Mucosa of stomach (tissue), 1 donor: Measurements from ENCODE around the gene RFX6.

Experiments used
- H3K27me3 ChIP-seq: one replicate; pipeline ENCODE4 v1.7.0; 2013; ENCODE audit warnings: mild to moderate bottlenecking, low read length; ENCODE audit not compliant: control insufficient read depth, insufficient read depth
- H3K36me3 ChIP-seq: one replicate; pipeline ENCODE4 v1.7.0; 2013; ENCODE audit warnings: low read length; ENCODE audit not compliant: control insufficient read depth, insufficient read depth
- H3K4me1 ChIP-seq: one replicate; pipeline ENCODE4 v1.7.0; 2013; ENCODE audit warnings: mild to moderate bottlenecking, low read length; ENCODE audit not compliant: control insufficient read depth, insufficient read depth
- H3K4me3 ChIP-seq: one replicate; pipeline ENCODE4 v1.7.0; 2013; ENCODE audit warnings: low read length
- H3K9ac ChIP-seq: one replicate; pipeline ENCODE4 v1.7.0; 2013; ENCODE audit warnings: mild to moderate bottlenecking, low read length, moderate library complexity
- H3K9me3 ChIP-seq: one replicate; pipeline ENCODE4 v1.7.0; 2013; ENCODE audit warnings: mild to moderate bottlenecking, low read length, moderate library complexity; ENCODE audit not compliant: control insufficient read depth
- donor health status: Pancreatic carcinoma.

Gene RFX6

GRCh38 chr6:116902634-116903033 is 25.6 kb downstream of the RFX6 start:
- Histone ChIP-seq H3K4me1 (no peaks in the 10 kb centered on the region), H3K27me3 (no peaks in the 10 kb centered on the region), H3K9me3 (peaks cover 3% of the 10 kb centered on the region), H3K36me3 (no peaks in the 10 kb centered on the region), H3K4me3 (no peak overlapping the region), H3K9ac (no peak overlapping the region)

- Histone ChIP-seq H3K27me3 (no peaks in the 10 kb centered on the region), H3K9ac (no peak overlapping the region), H3K36me3 (no peaks in the 10 kb centered on the region), H3K4me1 (no peaks in the 10 kb centered on the region), H3K4me3 (no peak overlapping the region), H3K9me3 (no peaks in the 10 kb centered on the region)
These were observed 46.0 kb downstream of the RFX6 start for GRCh38 chr6:116922853-116923548.

GRCh38 chr6:116924245-116924644 is 47.2 kb downstream of the RFX6 start:
- Histone ChIP-seq H3K27me3 (no peaks in the 10 kb centered on the region), H3K4me1 (no peaks in the 10 kb centered on the region), H3K4me3 (no peak overlapping the region), H3K9me3 (no peaks in the 10 kb centered on the region), H3K9ac (no peak overlapping the region), H3K36me3 (no peaks in the 10 kb centered on the region)

- Histone ChIP-seq H3K27me3 (no peaks in the 10 kb centered on the region), H3K9ac (no peak overlapping the region), H3K4me1 (peaks cover 7% of the 10 kb centered on the region), H3K9me3 (no peaks in the 10 kb centered on the region), H3K4me3 (no peak overlapping the region), H3K36me3 (no peaks in the 10 kb centered on the region)
These were observed 48.2 kb downstream of the RFX6 start for GRCh38 chr6:116925088-116925794.

- no peak overlapping the region for H3K4me3 ChIP-seq
- no peaks in the 10 kb centered on the region for H3K27me3 ChIP-seq
- peaks cover 7% of the 10 kb centered on the region for H3K4me1 ChIP-seq
- H3K9me3 ChIP-seq: no peaks in the 10 kb centered on the region
- no peaks in the 10 kb centered on the region for H3K36me3 ChIP-seq
- no peak overlapping the region for H3K9ac ChIP-seq
These were observed 51.6 kb downstream of the RFX6 start for GRCh38 chr6:116928677-116929076.

GRCh38 chr6:116929825-116930224 is 52.8 kb downstream of the RFX6 start:
- Histone ChIP-seq H3K4me1 (peaks cover 7% of the 10 kb centered on the region), H3K4me3 (no peak overlapping the region), H3K27me3 (no peaks in the 10 kb centered on the region), H3K36me3 (no peaks in the 10 kb centered on the region), H3K9me3 (no peaks in the 10 kb centered on the region), H3K9ac (no peak overlapping the region)

GRCh38 chr6:116931456-116931855 is 54.4 kb downstream of the RFX6 start:
- H3K36me3 ChIP-seq: no peaks in the 10 kb centered on the region
- peaks cover 7% of the 10 kb centered on the region for H3K4me1 ChIP-seq
- no peaks in the 10 kb centered on the region for H3K9me3 ChIP-seq
- H3K4me3 ChIP-seq: no peak overlapping the region
- H3K9ac ChIP-seq: no peak overlapping the region
- no peaks in the 10 kb centered on the region for H3K27me3 ChIP-seq

GRCh38 chr6:116932496-116932895 is 55.5 kb downstream of the RFX6 start:
- H3K4me3 ChIP-seq: no peak overlapping the region
- H3K9ac ChIP-seq: no peak overlapping the region
- H3K27me3 ChIP-seq: no peaks in the 10 kb centered on the region
- no peaks in the 10 kb centered on the region for H3K9me3 ChIP-seq
- peaks cover 7% of the 10 kb centered on the region for H3K4me1 ChIP-seq
- no peaks in the 10 kb centered on the region for H3K36me3 ChIP-seq

GRCh38 chr6:116933485-116933884 is 56.4 kb downstream of the RFX6 start:
- Histone ChIP-seq H3K4me1 (peaks cover 7% of the 10 kb centered on the region), H3K4me3 (no peak overlapping the region), H3K36me3 (no peaks in the 10 kb centered on the region), H3K27me3 (no peaks in the 10 kb centered on the region), H3K9ac (no peak overlapping the region), H3K9me3 (no peaks in the 10 kb centered on the region)

- Histone ChIP-seq H3K4me3 (no peak overlapping the region), H3K9ac (no peak overlapping the region), H3K9me3 (no peaks in the 10 kb centered on the region), H3K27me3 (no peaks in the 10 kb centered on the region), H3K36me3 (no peaks in the 10 kb centered on the region), H3K4me1 (no peaks in the 10 kb centered on the region)
These were observed 61.3 kb downstream of the RFX6 start for GRCh38 chr6:116938305-116938704.

- no peaks in the 10 kb centered on the region for H3K4me1 ChIP-seq
- no peaks in the 10 kb centered on the region for H3K36me3 ChIP-seq
- no peak overlapping the region for H3K4me3 ChIP-seq
These were observed 64.7 kb downstream of the RFX6 start for GRCh38 chr6:116941727-116942126.

GRCh38 chr6:116945809-116946208 is 68.8 kb downstream of the RFX6 start:
- Histone ChIP-seq H3K36me3 (no peaks in the 10 kb centered on the region), H3K9me3 (no peaks in the 10 kb centered on the region), H3K4me1 (no peaks in the 10 kb centered on the region), H3K27me3 (no peaks in the 10 kb centered on the region), H3K4me3 (no peak overlapping the region), H3K9ac (no peak overlapping the region)

More at GRCh38 chr6:116941727-116942126, 64.7 kb downstream of the RFX6 start:
- H3K9ac ChIP-seq: no peak overlapping the region
- H3K27me3 ChIP-seq: no peaks in the 10 kb centered on the region
- H3K9me3 ChIP-seq: no peaks in the 10 kb centered on the region
